ENCODE measurements around the gene CACNA2D4.

Gene CACNA2D4

DNA sequence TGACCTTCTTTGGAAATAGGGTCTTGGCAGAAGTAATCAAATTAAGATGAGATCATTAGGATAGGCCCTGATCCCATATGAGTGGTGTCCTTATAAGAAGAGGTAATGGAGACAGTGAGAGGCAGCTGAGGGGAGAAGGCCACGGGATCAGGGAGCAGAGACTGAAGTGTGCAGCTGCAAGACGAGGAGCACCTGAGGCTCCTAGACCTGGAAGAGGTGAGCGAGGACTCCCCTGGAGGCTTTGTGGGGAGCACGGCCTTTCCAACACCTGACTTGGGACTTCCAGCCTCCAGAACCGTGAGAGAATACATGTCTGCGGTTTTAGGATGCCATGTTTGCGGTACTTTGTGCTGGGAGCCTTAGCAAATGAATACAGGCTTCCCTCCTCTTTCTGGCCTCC, 60.6 kb downstream of the CACNA2D4 start:
- Histone ChIP-seq H3K4me3 (ENCODE audit: low read depth in 1 of 2, low read length in 2 of 2) (no peak overlapping the region), H3K27ac (ENCODE audit: low read depth, low read length) (no peak overlapping the region), H3K9me3 (ENCODE audit: control insufficient read depth in 1 of 2, low read length in 2 of 2) (no peaks in the 10 kb centered on the region), H3K9ac (ENCODE audit: low read depth in 1 of 2, low read length in 2 of 2) (no peak overlapping the region), H3K36me3 (ENCODE audit: control insufficient read depth in 1 of 2, insufficient read depth in 2 of 2, low read length in 2 of 2) (no peaks in the 10 kb centered on the region), H3K27me3 (ENCODE audit: control insufficient read depth in 1 of 2, insufficient read depth in 2 of 2, low read length in 2 of 2) (no peaks in the 10 kb centered on the region), H3K4me1 (ENCODE audit: control insufficient read depth in 1 of 2, insufficient read depth in 2 of 2, low read length in 2 of 2) (no peaks in the 10 kb centered on the region)

DNA sequence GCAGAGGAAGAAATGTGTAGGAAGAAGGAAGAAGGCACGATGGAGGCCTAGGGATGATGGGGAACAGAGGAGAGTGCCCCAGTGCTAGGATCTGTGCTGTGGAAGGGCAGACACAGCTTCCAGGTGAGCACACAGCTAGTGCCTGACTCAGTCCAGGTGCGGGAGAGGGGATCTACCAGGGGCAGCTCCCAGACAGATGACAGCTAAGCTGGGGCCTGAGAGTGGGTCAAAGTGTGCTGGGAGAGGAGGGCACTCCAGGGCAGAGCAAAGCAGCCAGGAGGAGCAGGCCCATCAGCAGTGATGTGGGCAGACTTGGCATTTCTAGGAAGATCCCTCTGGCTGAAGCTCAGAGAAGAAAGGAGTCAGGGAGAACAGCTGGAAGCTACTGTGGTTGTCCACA, 61.4 kb downstream of the CACNA2D4 start:
- Histone ChIP-seq H3K36me3 (ENCODE audit: control insufficient read depth in 1 of 2, insufficient read depth in 2 of 2, low read length in 2 of 2) (no peaks in the 10 kb centered on the region), H3K9ac (ENCODE audit: low read depth in 1 of 2, low read length in 2 of 2) (no peak overlapping the region), H3K4me1 (ENCODE audit: control insufficient read depth in 1 of 2, insufficient read depth in 2 of 2, low read length in 2 of 2) (no peaks in the 10 kb centered on the region), H3K27me3 (ENCODE audit: control insufficient read depth in 1 of 2, insufficient read depth in 2 of 2, low read length in 2 of 2) (no peaks in the 10 kb centered on the region), H3K4me3 (ENCODE audit: low read depth in 1 of 2, low read length in 2 of 2) (no peak overlapping the region), H3K9me3 (ENCODE audit: control insufficient read depth in 1 of 2, low read length in 2 of 2) (no peaks in the 10 kb centered on the region), H3K27ac (ENCODE audit: low read depth, low read length) (no peak overlapping the region)

DNA sequence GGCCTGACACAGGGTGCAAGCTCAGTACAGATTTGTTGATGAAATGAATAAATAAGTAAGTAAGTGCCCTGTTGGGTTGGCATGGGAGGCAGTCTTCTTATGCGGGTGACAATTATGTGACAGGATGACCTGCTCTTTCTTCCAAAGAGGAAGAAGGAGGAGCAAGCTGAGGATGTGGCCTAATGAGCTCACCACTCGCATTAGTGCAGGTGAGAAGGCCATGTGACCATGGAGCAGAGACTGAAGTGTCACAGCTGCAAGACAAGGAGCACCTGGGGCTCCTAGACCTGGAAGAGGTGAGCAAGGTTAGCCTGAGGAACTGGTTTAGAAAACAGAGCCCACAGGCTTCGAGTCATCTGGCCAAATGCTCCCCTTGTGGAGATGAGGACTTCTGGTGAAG, 63.2 kb downstream of the CACNA2D4 start:
- no peaks in the 10 kb centered on the region for H3K9me3 ChIP-seq (ENCODE audit: control insufficient read depth in 1 of 2, low read length in 2 of 2)
- H3K27me3 ChIP-seq (ENCODE audit: control insufficient read depth in 1 of 2, insufficient read depth in 2 of 2, low read length in 2 of 2) = no peaks in the 10 kb centered on the region
- no peak overlapping the region for H3K27ac ChIP-seq (ENCODE audit: low read depth, low read length)
- H3K9ac ChIP-seq (ENCODE audit: low read depth in 1 of 2, low read length in 2 of 2) = no peak overlapping the region
- H3K4me3 ChIP-seq (ENCODE audit: low read depth in 1 of 2, low read length in 2 of 2) = no peak overlapping the region
- H3K4me1 ChIP-seq (ENCODE audit: control insufficient read depth in 1 of 2, insufficient read depth in 2 of 2, low read length in 2 of 2) = no peaks in the 10 kb centered on the region
- H3K36me3 ChIP-seq (ENCODE audit: control insufficient read depth in 1 of 2, insufficient read depth in 2 of 2, low read length in 2 of 2) = no peaks in the 10 kb centered on the region

DNA sequence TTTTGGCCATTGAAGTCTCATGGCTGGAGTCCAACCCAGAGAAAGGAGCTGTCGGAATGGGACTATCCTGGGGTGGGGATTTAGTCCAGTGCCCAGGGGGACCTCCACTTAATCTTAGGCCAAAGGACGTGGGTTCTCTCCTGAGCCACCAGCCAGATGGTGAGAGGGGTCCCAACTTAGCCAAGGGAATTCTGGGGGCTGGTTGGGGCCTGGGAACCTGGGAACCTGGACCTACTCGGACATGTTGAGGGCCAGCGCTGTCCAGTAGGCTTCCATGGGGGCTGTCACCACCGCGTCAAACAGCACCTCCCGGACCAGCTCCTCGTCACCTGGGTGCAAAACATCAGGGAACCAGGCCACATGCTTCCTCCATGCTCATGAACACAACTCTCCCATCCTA, 64.7 kb downstream of the CACNA2D4 start:
- no peak overlapping the region for H3K27ac ChIP-seq (ENCODE audit: low read depth, low read length)
- no peak overlapping the region for H3K4me3 ChIP-seq (ENCODE audit: low read depth in 1 of 2, low read length in 2 of 2)
- H3K4me1 ChIP-seq (ENCODE audit: control insufficient read depth in 1 of 2, insufficient read depth in 2 of 2, low read length in 2 of 2) = no peaks in the 10 kb centered on the region
- H3K36me3 ChIP-seq (ENCODE audit: control insufficient read depth in 1 of 2, insufficient read depth in 2 of 2, low read length in 2 of 2) = no peaks in the 10 kb centered on the region
- no peaks in the 10 kb centered on the region for H3K9me3 ChIP-seq (ENCODE audit: control insufficient read depth in 1 of 2, low read length in 2 of 2)
- no peak overlapping the region for H3K9ac ChIP-seq (ENCODE audit: low read depth in 1 of 2, low read length in 2 of 2)
- H3K27me3 ChIP-seq (ENCODE audit: control insufficient read depth in 1 of 2, insufficient read depth in 2 of 2, low read length in 2 of 2) = no peaks in the 10 kb centered on the region

DNA sequence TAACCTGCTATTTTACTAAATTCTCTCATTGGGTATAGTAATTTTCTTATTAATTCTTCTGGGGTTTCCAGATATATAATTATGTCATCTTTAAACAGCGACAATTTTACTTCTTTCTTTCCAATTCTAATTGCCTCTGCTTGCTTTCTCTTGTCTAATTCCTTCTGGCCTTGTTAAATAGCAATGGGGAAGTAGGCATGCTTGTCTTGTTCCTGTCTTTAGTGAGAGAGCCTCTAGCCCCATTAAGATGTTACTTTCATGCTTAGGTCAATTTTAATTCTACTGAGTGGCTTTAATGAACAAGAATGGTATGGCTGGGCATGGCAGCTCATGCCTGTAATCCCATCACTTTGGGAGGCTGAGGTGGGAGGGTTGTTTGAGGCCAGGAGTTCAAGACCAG, 66.4 kb downstream of the CACNA2D4 start:
- Histone ChIP-seq H3K9ac (ENCODE audit: low read depth in 1 of 2, low read length in 2 of 2) (no peak overlapping the region), H3K9me3 (ENCODE audit: control insufficient read depth in 1 of 2, low read length in 2 of 2) (no peaks in the 10 kb centered on the region), H3K4me3 (ENCODE audit: low read depth in 1 of 2, low read length in 2 of 2) (no peak overlapping the region), H3K27me3 (ENCODE audit: control insufficient read depth in 1 of 2, insufficient read depth in 2 of 2, low read length in 2 of 2) (no peaks in the 10 kb centered on the region), H3K36me3 (ENCODE audit: control insufficient read depth in 1 of 2, insufficient read depth in 2 of 2, low read length in 2 of 2) (no peaks in the 10 kb centered on the region), H3K27ac (ENCODE audit: low read depth, low read length) (no peak overlapping the region), H3K4me1 (ENCODE audit: control insufficient read depth in 1 of 2, insufficient read depth in 2 of 2, low read length in 2 of 2) (no peaks in the 10 kb centered on the region)

DNA sequence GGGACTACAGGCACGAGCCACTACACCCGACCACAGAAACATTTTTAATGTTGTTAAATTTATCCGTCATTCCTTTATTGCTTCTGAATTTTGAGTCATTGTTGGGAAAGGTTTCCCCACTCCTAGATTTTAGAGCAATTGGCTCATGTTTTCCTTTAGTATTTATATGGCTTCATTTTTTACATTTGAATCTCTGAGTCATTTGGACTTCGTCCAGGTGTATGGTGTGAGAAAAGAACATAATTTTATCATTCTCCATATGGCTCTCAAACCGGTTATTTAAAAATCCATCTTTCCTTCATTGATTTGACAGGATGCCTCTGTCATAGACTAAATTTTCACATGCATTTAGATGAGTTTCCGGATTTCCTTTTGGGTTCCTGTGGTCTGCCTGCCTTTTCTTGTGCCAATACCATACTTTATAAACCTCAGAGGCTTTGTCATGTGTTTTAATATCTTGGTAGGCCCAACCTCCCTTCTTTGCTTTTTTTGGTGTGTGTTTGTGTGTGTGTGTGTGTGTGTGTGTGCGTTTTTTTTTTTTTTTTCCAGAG, 67.2 kb downstream of the CACNA2D4 start:
- no peaks in the 10 kb centered on the region for H3K36me3 ChIP-seq (ENCODE audit: control insufficient read depth in 1 of 2, insufficient read depth in 2 of 2, low read length in 2 of 2)
- H3K9ac ChIP-seq (ENCODE audit: low read depth in 1 of 2, low read length in 2 of 2) = no peak overlapping the region
- no peaks in the 10 kb centered on the region for H3K9me3 ChIP-seq (ENCODE audit: control insufficient read depth in 1 of 2, low read length in 2 of 2)
- H3K4me1 ChIP-seq (ENCODE audit: control insufficient read depth in 1 of 2, insufficient read depth in 2 of 2, low read length in 2 of 2) = no peaks in the 10 kb centered on the region
- H3K27me3 ChIP-seq (ENCODE audit: control insufficient read depth in 1 of 2, insufficient read depth in 2 of 2, low read length in 2 of 2) = no peaks in the 10 kb centered on the region
- H3K27ac ChIP-seq (ENCODE audit: low read depth, low read length) = no peak overlapping the region
- H3K4me3 ChIP-seq (ENCODE audit: low read depth in 1 of 2, low read length in 2 of 2) = no peak overlapping the region

DNA sequence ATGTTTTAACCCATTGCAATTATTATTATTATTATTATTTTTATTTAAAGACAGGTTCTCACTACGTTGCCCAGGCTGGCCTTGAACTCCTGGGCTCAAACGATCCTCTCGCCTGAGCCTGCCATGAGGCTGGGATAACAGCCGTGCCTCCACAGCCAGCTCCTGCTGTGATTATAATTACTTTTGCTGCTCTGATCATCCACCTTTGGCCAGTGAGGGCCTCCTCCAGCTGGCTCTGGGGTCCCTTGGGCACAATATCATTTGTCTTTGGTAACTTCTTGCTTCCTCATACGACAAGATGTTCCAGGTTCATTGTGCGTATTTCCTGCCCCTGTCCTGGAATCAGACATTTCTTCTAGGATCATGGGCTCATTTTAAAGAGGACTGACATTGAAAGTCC, 69.7 kb downstream of the CACNA2D4 start:
- H3K27me3 ChIP-seq (ENCODE audit: control insufficient read depth in 1 of 2, insufficient read depth in 2 of 2, low read length in 2 of 2) = no peaks in the 10 kb centered on the region
- H3K4me3 ChIP-seq (ENCODE audit: low read depth in 1 of 2, low read length in 2 of 2) = no peak overlapping the region
- no peak overlapping the region for H3K9ac ChIP-seq (ENCODE audit: low read depth in 1 of 2, low read length in 2 of 2)
- H3K27ac ChIP-seq (ENCODE audit: low read depth, low read length) = no peak overlapping the region
- H3K9me3 ChIP-seq (ENCODE audit: control insufficient read depth in 1 of 2, low read length in 2 of 2) = no peaks in the 10 kb centered on the region
- no peaks in the 10 kb centered on the region for H3K36me3 ChIP-seq (ENCODE audit: control insufficient read depth in 1 of 2, insufficient read depth in 2 of 2, low read length in 2 of 2)
- H3K4me1 ChIP-seq (ENCODE audit: control insufficient read depth in 1 of 2, insufficient read depth in 2 of 2, low read length in 2 of 2) = no peaks in the 10 kb centered on the region

DNA sequence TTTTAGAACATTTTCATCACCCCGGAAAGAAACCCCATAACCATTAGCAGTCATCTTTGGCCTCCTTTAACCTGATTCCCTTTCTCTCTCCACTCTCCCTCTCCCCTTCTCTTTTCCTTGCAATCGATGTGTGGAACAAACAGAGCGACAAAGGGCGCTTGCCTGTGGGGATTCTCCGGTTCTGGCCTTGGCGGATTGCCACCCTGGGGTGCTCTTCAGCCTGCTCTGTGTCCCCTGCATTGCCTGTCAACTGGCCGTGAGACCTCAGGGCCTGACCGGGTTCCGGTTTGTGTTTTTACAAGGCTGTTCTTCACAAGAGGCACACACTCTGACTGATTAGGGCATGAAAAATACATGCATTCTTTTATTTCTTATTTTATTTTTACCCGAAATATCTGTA, 70.3 kb downstream of the CACNA2D4 start:
- Histone ChIP-seq H3K27me3 (ENCODE audit: control insufficient read depth in 1 of 2, insufficient read depth in 2 of 2, low read length in 2 of 2) (no peaks in the 10 kb centered on the region), H3K36me3 (ENCODE audit: control insufficient read depth in 1 of 2, insufficient read depth in 2 of 2, low read length in 2 of 2) (no peaks in the 10 kb centered on the region), H3K9ac (ENCODE audit: low read depth in 1 of 2, low read length in 2 of 2) (no peak overlapping the region), H3K27ac (ENCODE audit: low read depth, low read length) (no peak overlapping the region), H3K4me1 (ENCODE audit: control insufficient read depth in 1 of 2, insufficient read depth in 2 of 2, low read length in 2 of 2) (no peaks in the 10 kb centered on the region), H3K4me3 (ENCODE audit: low read depth in 1 of 2, low read length in 2 of 2) (no peak overlapping the region), H3K9me3 (ENCODE audit: control insufficient read depth in 1 of 2, low read length in 2 of 2) (no peaks in the 10 kb centered on the region)

DNA sequence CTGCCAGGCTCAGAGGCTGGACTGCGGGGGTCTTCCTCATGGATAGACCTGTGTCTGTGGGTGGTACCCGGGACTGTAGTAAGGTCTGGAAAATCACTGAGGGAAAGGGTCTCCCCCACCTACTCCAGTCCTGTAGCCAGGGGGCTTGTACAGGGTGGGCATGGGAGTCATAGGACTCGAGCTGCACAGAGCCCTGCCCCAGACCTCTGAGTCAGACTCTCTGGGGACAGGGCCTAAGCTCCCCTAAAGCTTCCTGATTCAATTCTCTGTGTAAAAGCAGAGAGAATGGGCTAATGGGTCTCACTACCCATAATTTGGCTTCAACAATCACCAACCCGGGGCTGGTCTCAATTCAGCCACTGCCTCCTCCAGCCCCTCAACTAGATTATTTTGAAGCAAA, 71.0 kb downstream of the CACNA2D4 start:
- Histone ChIP-seq H3K9me3 (ENCODE audit: control insufficient read depth in 1 of 2, low read length in 2 of 2) (no peaks in the 10 kb centered on the region), H3K9ac (ENCODE audit: low read depth in 1 of 2, low read length in 2 of 2) (no peak overlapping the region), H3K27ac (ENCODE audit: low read depth, low read length) (no peak overlapping the region), H3K4me3 (ENCODE audit: low read depth in 1 of 2, low read length in 2 of 2) (no peak overlapping the region), H3K4me1 (ENCODE audit: control insufficient read depth in 1 of 2, insufficient read depth in 2 of 2, low read length in 2 of 2) (no peaks in the 10 kb centered on the region), H3K27me3 (ENCODE audit: control insufficient read depth in 1 of 2, insufficient read depth in 2 of 2, low read length in 2 of 2) (no peaks in the 10 kb centered on the region), H3K36me3 (ENCODE audit: control insufficient read depth in 1 of 2, insufficient read depth in 2 of 2, low read length in 2 of 2) (no peaks in the 10 kb centered on the region)

DNA sequence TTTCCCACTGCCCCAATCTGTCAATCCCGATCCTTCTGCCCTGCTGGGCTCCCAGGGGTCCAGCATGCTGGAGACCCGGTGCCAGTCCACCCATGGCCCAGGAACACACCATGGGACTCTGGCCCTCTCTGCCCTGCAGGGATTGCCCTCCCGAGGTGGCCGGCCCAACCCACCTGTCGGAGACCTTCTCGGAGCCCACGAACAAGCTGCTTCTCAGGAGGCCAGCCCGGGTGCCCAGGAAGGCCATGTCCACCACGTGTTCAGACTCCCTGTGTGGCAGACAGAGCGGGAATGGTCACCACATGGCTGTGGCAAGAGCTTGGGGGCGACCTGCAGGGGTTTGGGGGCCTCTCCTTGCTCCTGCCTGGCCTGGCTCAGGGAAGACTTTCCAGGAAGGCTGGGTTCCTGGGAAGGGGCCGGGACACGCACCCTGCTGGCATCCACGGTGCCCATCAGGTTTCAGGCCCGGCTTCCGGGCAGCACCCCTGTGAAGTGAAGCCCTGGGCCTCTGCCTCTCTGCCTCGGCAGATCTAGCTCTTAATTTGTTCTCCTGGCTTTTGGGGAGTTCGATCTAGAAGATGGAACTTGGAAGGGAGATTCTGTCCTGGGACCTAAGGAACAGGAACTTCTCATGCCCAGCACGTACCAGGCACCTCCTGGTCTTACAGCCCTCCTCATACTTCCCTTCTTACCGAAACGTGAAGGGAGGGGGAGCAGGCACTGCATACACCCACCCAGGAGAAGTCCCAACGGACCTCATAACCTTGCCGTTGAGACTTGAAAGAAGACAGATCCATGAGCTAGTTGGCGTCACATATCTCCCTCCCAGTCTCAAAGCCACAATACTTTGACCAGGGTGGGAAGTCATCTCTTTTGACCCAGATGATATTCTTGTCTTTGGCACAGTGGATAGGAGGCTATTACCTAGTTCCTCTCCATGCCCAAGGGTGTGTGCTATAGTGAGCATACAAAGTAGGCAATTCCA, 71.7 kb downstream of the CACNA2D4 start:
- no peaks in the 10 kb centered on the region for H3K9me3 ChIP-seq (ENCODE audit: control insufficient read depth in 1 of 2, low read length in 2 of 2)
- H3K4me3 ChIP-seq (ENCODE audit: low read depth in 1 of 2, low read length in 2 of 2) = no peak overlapping the region
- no peaks in the 10 kb centered on the region for H3K4me1 ChIP-seq (ENCODE audit: control insufficient read depth in 1 of 2, insufficient read depth in 2 of 2, low read length in 2 of 2)
- H3K27ac ChIP-seq (ENCODE audit: low read depth, low read length) = no peak overlapping the region
- H3K36me3 ChIP-seq (ENCODE audit: control insufficient read depth in 1 of 2, insufficient read depth in 2 of 2, low read length in 2 of 2) = no peaks in the 10 kb centered on the region
- H3K27me3 ChIP-seq (ENCODE audit: control insufficient read depth in 1 of 2, insufficient read depth in 2 of 2, low read length in 2 of 2) = no peaks in the 10 kb centered on the region
- no peak overlapping the region for H3K9ac ChIP-seq (ENCODE audit: low read depth in 1 of 2, low read length in 2 of 2)

Data from duodenal mucosa (tissue), 2 donors.